GM23338 (cell line): ENCODE measurements around the gene ZNF212. TPM values are rescaled to one million over a fixed set of nuclear protein-coding genes. Genes with fewer than 3 reads are reported as not detected.

Experiments used
- ATAC-seq: fragments of 200-7000 bp; cut with Tn5 transposase; 3 replicates; pipeline ENCODE4 v1.9.1; 2020
- DNase-seq: peaks from one replicate; pipeline ENCODE4 v3.0.0-alpha.2; 2015; ENCODE audit warnings: low spot score
- H2AFZ ChIP-seq: fragments of 200-600 bp; sonication (generic); 2 replicates; pipeline ENCODE4 v1.8.0; 2016; ENCODE audit warnings: antibody characterized with exemption, mild to moderate bottlenecking, moderate library complexity
- H3F3A ChIP-seq: fragments of 200-600 bp; sonication (generic); replicated peaks from 2 replicates; pipeline ENCODE4 v1.8.0; 2017; ENCODE audit warnings: antibody characterized with exemption, mixed run types, low read depth
- H3K27ac ChIP-seq: fragments of 200-600 bp; sonication (generic); 2 replicates; pipeline ENCODE4 v1.6.1; 2016; ENCODE audit warnings: low read depth
- H3K27me3 ChIP-seq: fragments of 200-600 bp; sonication (generic); 2 replicates; pipeline ENCODE4 v1.8.0; 2016; ENCODE audit warnings: mild to moderate bottlenecking, mixed run types, moderate library complexity; ENCODE audit not compliant: insufficient read depth
- H3K36me3 ChIP-seq: fragments of 200-600 bp; sonication (generic); 2 replicates; pipeline ENCODE4 v1.8.0; 2016; ENCODE audit warnings: mild to moderate bottlenecking; ENCODE audit not compliant: insufficient read depth
- H3K4me1 ChIP-seq: fragments of 200-600 bp; sonication (generic); 2 replicates; pipeline ENCODE4 v1.8.0; 2016; ENCODE audit warnings: mild to moderate bottlenecking, moderate library complexity; ENCODE audit not compliant: insufficient read depth
- H3K4me2 ChIP-seq: fragments of 200-600 bp; sonication (generic); 2 replicates; pipeline ENCODE4 v1.7.1; 2017; ENCODE audit warnings: mixed run types
- H3K4me3 ChIP-seq: fragments of 200-600 bp; sonication (generic); 2 replicates; pipeline ENCODE4 v1.6.1; 2016; ENCODE audit warnings: mixed run types
- H3K79me2 ChIP-seq: fragments of 200-600 bp; sonication (generic); replicated peaks from 2 replicates; pipeline ENCODE4 v1.8.0; 2017; ENCODE audit warnings: mild to moderate bottlenecking; ENCODE audit not compliant: insufficient read depth
- H3K9me2 ChIP-seq: fragments of 200-600 bp; sonication (generic); 2 replicates; pipeline ENCODE4 v1.8.0; 2017; ENCODE audit not compliant: insufficient read depth
- H4K20me1 ChIP-seq: fragments of 200-600 bp; sonication (generic); replicated peaks from 2 replicates; pipeline ENCODE4 v1.8.0; 2017; ENCODE audit warnings: mild to moderate bottlenecking; ENCODE audit not compliant: insufficient read depth
- H3K27ac Mint-ChIP-seq: 2 replicates; pipeline ENCODE4 v1.8.0; 2020; ENCODE audit warnings: inconsistent platforms, mild to moderate bottlenecking, moderate library complexity, mixed read lengths
- H3K27me3 Mint-ChIP-seq: 3 replicates; pipeline ENCODE4 v1.8.0; 2022; ENCODE audit warnings: low read depth, mild to moderate bottlenecking, moderate library complexity, mixed read lengths, inconsistent platforms; ENCODE audit not compliant: insufficient read depth, poor library complexity
- H3K36me3 Mint-ChIP-seq: 3 replicates; pipeline ENCODE4 v1.8.0; 2021; ENCODE audit warnings: low read depth, mild to moderate bottlenecking, inconsistent platforms, moderate library complexity, mixed read lengths
- H3K4me1 Mint-ChIP-seq: 3 replicates; pipeline ENCODE4 v1.8.0; 2020; ENCODE audit warnings: mild to moderate bottlenecking, inconsistent platforms, mixed read lengths
- H3K4me3 Mint-ChIP-seq: 3 replicates; pipeline ENCODE4 v1.8.0; 2021; ENCODE audit warnings: moderate library complexity, mild to moderate bottlenecking, inconsistent platforms, mixed read lengths
- H3K9me3 Mint-ChIP-seq: 3 replicates; pipeline ENCODE4 v1.8.0; 2020; ENCODE audit warnings: moderate library complexity, mild to moderate bottlenecking, inconsistent platforms, mixed read lengths
- CREB1 ChIP-seq: fragments of 250-450 bp; sonication (Bioruptor Pico); IDR thresholded peaks from 2 replicates; pipeline ENCODE4 v1.5.0; 2020; ENCODE audit warnings: low read depth, mild to moderate bottlenecking, moderate library complexity
- CTCF ChIP-seq, 2 experiments: fragments of 200-600 bp in 1 of 2; sonication (generic) in 1 of 2; conservative IDR thresholded peaks; 2 replicates each; pipeline versions ENCODE4 v1.5.1 to v1.6.1; 2016 to 2017; ENCODE audit warnings: antibody characterized with exemption in 2 of 2, low read depth in 2 of 2, mild to moderate bottlenecking in 2 of 2, moderate library complexity in 1 of 2
- ETS1 ChIP-seq: IDR thresholded peaks from 2 replicates; pipeline ENCODE4 v1.6.1; 2016; ENCODE audit warnings: antibody characterized with exemption
- EZH2 ChIP-seq: fragments of 200-600 bp; sonication (generic); IDR thresholded peaks from one replicate; pipeline ENCODE4 v1.8.0; 2017; ENCODE audit warnings: antibody characterized with exemption, mild to moderate bottlenecking, low read depth; ENCODE audit not compliant: unreplicated experiment
- EZH2phosphoT487 ChIP-seq: fragments of 200-600 bp; sonication (generic); IDR thresholded peaks from one replicate; pipeline ENCODE4 v1.8.1; 2018; ENCODE audit warnings: antibody characterized with exemption; ENCODE audit not compliant: unreplicated experiment
- JUNB ChIP-seq: IDR thresholded peaks from one replicate; pipeline ENCODE4 v1.6.1; 2016; ENCODE audit warnings: antibody characterized with exemption; ENCODE audit not compliant: unreplicated experiment
- NANOG ChIP-seq: IDR thresholded peaks from 2 replicates; pipeline ENCODE4 v1.6.1; 2016; ENCODE audit warnings: antibody characterized with exemption, borderline replicate concordance
- POLR2AphosphoS5 ChIP-seq: IDR thresholded peaks from 2 replicates; pipeline ENCODE4 v1.6.1; 2016; ENCODE audit warnings: antibody characterized with exemption, low read depth
- REST ChIP-seq: IDR thresholded peaks from one replicate; pipeline ENCODE4 v1.6.1; 2018; ENCODE audit warnings: antibody characterized with exemption; ENCODE audit not compliant: unreplicated experiment
- STAT1 ChIP-seq: IDR thresholded peaks from one replicate; pipeline ENCODE4 v1.6.1; 2016; ENCODE audit warnings: antibody characterized with exemption; ENCODE audit not compliant: unreplicated experiment
- ZNF114 ChIP-seq: fragments of 250-450 bp; sonication (Bioruptor Pico); IDR thresholded peaks from 2 replicates; pipeline ENCODE4 v1.5.0; 2020; ENCODE audit warnings: mild to moderate bottlenecking, moderate library complexity
- ZNF331 ChIP-seq: fragments of 250-450 bp; sonication (Bioruptor Pico); IDR thresholded peaks from 2 replicates; pipeline ENCODE4 v1.5.0; 2020; ENCODE audit warnings: low read depth, mild to moderate bottlenecking, moderate library complexity
- ZNF462 ChIP-seq: fragments of 250-450 bp; sonication (Bioruptor Pico); IDR thresholded peaks from 2 replicates; pipeline ENCODE4 v1.5.0; 2020; ENCODE audit warnings: mild to moderate bottlenecking, moderate library complexity
- polyA plus RNA-seq: library from polyadenylated mRNA; unstranded; fragments of >200 nt; fragmentation: Nextera tagmentation; extraction: Ambion mirVana; gene quantifications from 2 replicates; pipeline ENCODE4 v1.2.1, GENCODE V29; 2016
- total RNA-seq: library from RNA; depleted of rRNA; stranded (reverse); fragments of >200 nt; shearing (Covaris generic); gene quantifications from 2 replicates; pipeline ENCODE4 v1.2.3, GENCODE V29; 2014

The ZNF212 gene
- total and polyA plus RNA-seq, 2 experiments from 2014 or later, result 10.8 to 18.9 TPM

- H3K27me3 ChIP-seq, result no peaks in the 10 kb centered on the region
- no peaks in the 10 kb centered on the region for H3K9me2 ChIP-seq
- Mint-ChIP-seq H3K4me3 (no peak overlapping the region), H3K27me3 (peaks cover 13% of the 10 kb centered on the region), H3K27ac (no peak overlapping the region), H3K4me1 (peaks cover 14% of the 10 kb centered on the region), H3K9me3 (no peaks in the 10 kb centered on the region), H3K36me3 (peaks cover 2% of the 10 kb centered on the region; the same call in 2 of the 3 replicates)
- no peaks in the 10 kb centered on the region for H3F3A ChIP-seq
- no peak for TF ChIP-seq CTCF (conservative IDR thresholded peaks at IDR 0.05; ENCODE audit: low read depth in 2 of 2)
- no peak for TF ChIP-seq POLR2AphosphoS5
- TF ChIP-seq CREB1 (CRISPR knock-in tag), result no peak
- no peak for TF ChIP-seq ETS1
- no peak for TF ChIP-seq EZH2
- TF ChIP-seq ZNF114, result no peak
- TF ChIP-seq ZNF331 (CRISPR knock-in tag), result no peak
- TF ChIP-seq REST, result no peak
- no peak for TF ChIP-seq ZNF462
- TF ChIP-seq STAT1, result no peak
- no peak for TF ChIP-seq JUNB
- no peak for TF ChIP-seq NANOG
- no peak for TF ChIP-seq EZH2phosphoT487
- no peak overlapping the region for H2AFZ ChIP-seq
- no peaks in the 10 kb centered on the region for H3K36me3 ChIP-seq
- H3K27ac ChIP-seq, result no peak overlapping the region
- H3K4me2 ChIP-seq, result no peak overlapping the region
- no peak for ATAC-seq
- no peaks in the 10 kb centered on the region for H3K4me1 ChIP-seq
- H3K4me3 ChIP-seq, result no peak overlapping the region
- DNase-seq, result no peak
- H3K79me2 ChIP-seq, result no peaks in the 10 kb centered on the region
- H4K20me1 ChIP-seq, result no peaks in the 10 kb centered on the region
These were observed 51.8 kb downstream of the ZNF212 start for GRCh38 chr7:149291036-149291780.
